ENCODE data around the gene FARP2. TPM values are rescaled to one million over a fixed set of nuclear protein-coding genes. Genes with fewer than 3 reads are reported as not detected.

Gene FARP2
- total RNA-seq, 1 experiment from 2014 or later: 29.9 TPM

DNA sequence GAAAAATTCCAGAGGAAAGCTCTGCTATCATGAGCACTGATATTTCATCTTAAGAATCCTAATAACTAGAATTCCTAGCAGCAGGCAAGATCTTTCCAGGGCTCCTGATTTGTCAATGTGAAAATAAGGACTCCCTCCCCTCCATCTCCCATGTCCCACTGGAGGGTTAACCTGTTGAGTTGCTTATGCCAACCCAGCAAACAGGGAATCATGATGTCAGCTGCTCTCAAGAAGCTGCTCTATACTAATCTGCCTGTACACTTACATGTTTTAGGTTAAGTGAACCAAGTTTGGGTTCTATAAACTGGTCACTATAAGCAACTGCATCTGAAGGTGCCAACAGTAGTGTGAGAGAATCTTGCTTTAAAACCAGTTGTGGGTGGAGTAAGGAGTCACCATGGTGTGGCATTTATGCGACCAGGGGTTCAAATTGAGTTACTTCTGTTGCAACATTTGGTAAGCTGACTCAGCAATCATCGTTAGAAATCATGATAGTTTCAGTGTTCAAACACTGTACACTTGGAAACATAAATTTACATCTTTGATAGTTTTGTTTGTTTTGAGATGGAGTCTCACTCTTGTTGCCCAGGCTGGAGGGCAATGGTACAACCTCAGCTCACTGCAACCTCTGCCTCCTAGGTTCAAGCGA, 98.9 kb downstream of the FARP2 start:
- TF ChIP-seq EZH2 (IDR thresholded peaks at IDR 0.05; ENCODE audit: low read length, unreplicated experiment) (no peak), EZH2phosphoT487 (IDR thresholded peaks at IDR 0.05; ENCODE audit: borderline replicate concordance, low read length) (no peak), CTCF (conservative IDR thresholded peaks at IDR 0.05; ENCODE audit: low read depth, low read length) (no peak)
- Histone ChIP-seq H3K27me3 (ENCODE audit: low read length) (no peaks in the 10 kb centered on the region), H3K9ac (ENCODE audit: low read length) (no peak overlapping the region), H3K27ac (ENCODE audit: low read length) (no peak overlapping the region), H3K9me3 (ENCODE audit: low read length) (no peaks in the 10 kb centered on the region), H2AFZ (ENCODE audit: low read length) (no peak overlapping the region), H3K4me3 (ENCODE audit: low read length) (no peak overlapping the region), H3K4me2 (ENCODE audit: low read length) (no peak overlapping the region), H3F3A (ENCODE audit: low read length, unreplicated experiment) (no peaks in the 10 kb centered on the region), H3K4me1 (ENCODE audit: insufficient read depth, low read length) (no peaks in the 10 kb centered on the region), H4K20me1 (ENCODE audit: low read length) (no peaks in the 10 kb centered on the region), H3K36me3 (ENCODE audit: low read depth, low read length) (no peaks in the 10 kb centered on the region), H3K9me2 (replicated peaks; ENCODE audit: low read length) (no peaks in the 10 kb centered on the region), H3K79me2 (ENCODE audit: low read length) (no peaks in the 10 kb centered on the region)
- CTCF ChIA-PET: no interaction called here
- ATAC-seq: no peak
- BruUV-seq (replicated peaks): no TSS peak
- no peak for DNase-seq
- POLR2A ChIA-PET (ENCODE audit: unreplicated experiment): no interaction called here
- intact Hi-C loops (cut with micrococcal nuclease): no loop called here

GRCh38 chr2:241456546-241456945, 100.5 kb downstream of the FARP2 start:
- no peaks in the 10 kb centered on the region for H3K79me2 ChIP-seq (ENCODE audit: low read length)
- no peak overlapping the region for H3K4me2 ChIP-seq (ENCODE audit: low read length)
- H3K4me3 ChIP-seq (ENCODE audit: low read length): no peak overlapping the region
- no peak overlapping the region for H3K9ac ChIP-seq (ENCODE audit: low read length)
- no peaks in the 10 kb centered on the region for H4K20me1 ChIP-seq (ENCODE audit: low read length)
- DNase-seq (no peak), ATAC-seq (no peak)
- H3K36me3 ChIP-seq (ENCODE audit: low read depth, low read length): no peaks in the 10 kb centered on the region
- ChIA-PET POLR2A (ENCODE audit: unreplicated experiment) (no interaction called here), CTCF (no interaction called here)
- no peaks in the 10 kb centered on the region for H3F3A ChIP-seq (ENCODE audit: low read length, unreplicated experiment)
- no peak overlapping the region for H2AFZ ChIP-seq (ENCODE audit: low read length)
- TF ChIP-seq EZH2 (IDR thresholded peaks at IDR 0.05; ENCODE audit: low read length, unreplicated experiment) (no peak), EZH2phosphoT487 (IDR thresholded peaks at IDR 0.05; ENCODE audit: borderline replicate concordance, low read length) (no peak), CTCF (conservative IDR thresholded peaks at IDR 0.05; ENCODE audit: low read depth, low read length) (no peak)
- no peaks in the 10 kb centered on the region for H3K4me1 ChIP-seq (ENCODE audit: insufficient read depth, low read length)
- H3K9me3 ChIP-seq (ENCODE audit: low read length): no peaks in the 10 kb centered on the region
- H3K27ac ChIP-seq (ENCODE audit: low read length): no peak overlapping the region
- no peaks in the 10 kb centered on the region for H3K27me3 ChIP-seq (ENCODE audit: low read length)
- no peaks in the 10 kb centered on the region for H3K9me2 ChIP-seq (replicated peaks; ENCODE audit: low read length)
- BruUV-seq (replicated peaks): no TSS peak
- intact Hi-C loops (cut with micrococcal nuclease): no loop called here

- DNase-seq (no peak), ATAC-seq (no peak)
- Histone ChIP-seq H3F3A (ENCODE audit: low read length, unreplicated experiment) (no peaks in the 10 kb centered on the region), H3K36me3 (ENCODE audit: low read depth, low read length) (no peaks in the 10 kb centered on the region), H2AFZ (ENCODE audit: low read length) (no peak overlapping the region), H3K79me2 (ENCODE audit: low read length) (no peaks in the 10 kb centered on the region), H3K9me3 (ENCODE audit: low read length) (no peaks in the 10 kb centered on the region), H4K20me1 (ENCODE audit: low read length) (no peaks in the 10 kb centered on the region), H3K27ac (ENCODE audit: low read length) (no peak overlapping the region), H3K27me3 (ENCODE audit: low read length) (no peaks in the 10 kb centered on the region), H3K9me2 (replicated peaks; ENCODE audit: low read length) (no peaks in the 10 kb centered on the region), H3K4me1 (ENCODE audit: insufficient read depth, low read length) (no peaks in the 10 kb centered on the region), H3K9ac (ENCODE audit: low read length) (no peak overlapping the region), H3K4me2 (ENCODE audit: low read length) (no peak overlapping the region), H3K4me3 (ENCODE audit: low read length) (no peak overlapping the region)
- ChIA-PET CTCF (no interaction called here), POLR2A (ENCODE audit: unreplicated experiment) (no interaction called here)
- intact Hi-C loops (cut with micrococcal nuclease): no loop called here
- no peak for TF ChIP-seq CTCF (conservative IDR thresholded peaks at IDR 0.05; ENCODE audit: low read depth, low read length)
- no peak for TF ChIP-seq EZH2 (IDR thresholded peaks at IDR 0.05; ENCODE audit: low read length, unreplicated experiment)
- TF ChIP-seq EZH2phosphoT487 (IDR thresholded peaks at IDR 0.05; ENCODE audit: borderline replicate concordance, low read length): no peak
- BruUV-seq (replicated peaks): no TSS peak
Observed at GRCh38 chr2:241458687-241459086, 102.6 kb downstream of the FARP2 start.

All from PC-3 (cell line).